ENCODE measurements around the gene NACA2.
"Not testable (repeated sequence)": the region's sequence is repeated elsewhere in the genome, so short reads cannot be mapped to it uniquely, and the experiment has no call there.

DNA sequence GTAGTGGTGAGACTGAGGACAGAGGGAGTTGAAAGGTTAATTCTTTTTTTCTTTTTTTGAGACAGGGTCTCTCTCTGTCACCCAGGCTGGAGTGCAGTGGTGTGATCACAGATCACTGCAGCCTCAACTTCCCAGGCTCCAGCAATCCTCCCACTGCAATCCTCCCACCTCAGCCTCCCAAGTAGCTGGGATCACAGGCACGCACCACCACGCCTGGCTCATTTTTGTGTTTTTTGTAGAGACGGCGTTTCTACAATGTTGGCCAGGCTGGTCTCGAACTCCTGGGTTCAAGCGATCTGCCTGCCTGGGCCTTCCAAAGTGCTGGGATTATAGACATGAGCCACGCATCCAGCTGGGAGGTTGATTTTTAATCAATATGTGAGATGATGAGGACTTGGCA, 18.5 kb downstream of the NACA2 start:
- TF ChIP-seq, protein P1, sequence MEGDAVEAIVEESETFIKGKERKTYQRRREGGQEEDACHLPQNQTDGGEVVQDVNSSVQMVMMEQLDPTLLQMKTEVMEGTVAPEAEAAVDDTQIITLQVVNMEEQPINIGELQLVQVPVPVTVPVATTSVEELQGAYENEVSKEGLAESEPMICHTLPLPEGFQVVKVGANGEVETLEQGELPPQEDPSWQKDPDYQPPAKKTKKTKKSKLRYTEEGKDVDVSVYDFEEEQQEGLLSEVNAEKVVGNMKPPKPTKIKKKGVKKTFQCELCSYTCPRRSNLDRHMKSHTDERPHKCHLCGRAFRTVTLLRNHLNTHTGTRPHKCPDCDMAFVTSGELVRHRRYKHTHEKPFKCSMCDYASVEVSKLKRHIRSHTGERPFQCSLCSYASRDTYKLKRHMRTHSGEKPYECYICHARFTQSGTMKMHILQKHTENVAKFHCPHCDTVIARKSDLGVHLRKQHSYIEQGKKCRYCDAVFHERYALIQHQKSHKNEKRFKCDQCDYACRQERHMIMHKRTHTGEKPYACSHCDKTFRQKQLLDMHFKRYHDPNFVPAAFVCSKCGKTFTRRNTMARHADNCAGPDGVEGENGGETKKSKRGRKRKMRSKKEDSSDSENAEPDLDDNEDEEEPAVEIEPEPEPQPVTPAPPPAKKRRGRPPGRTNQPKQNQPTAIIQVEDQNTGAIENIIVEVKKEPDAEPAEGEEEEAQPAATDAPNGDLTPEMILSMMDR (conservative IDR thresholded peaks at IDR 0.05; ENCODE audit: low read length) = not testable (repeated sequence)
- TF ChIP-seq EZH2phosphoT487 (IDR thresholded peaks at IDR 0.05; ENCODE audit: borderline replicate concordance) = not testable (repeated sequence)

Data from Loucy (cell line).